NCI-H1694 (cell line): ENCODE results near the gene TTLL8.
"Not testable (repeated sequence)": the region's sequence is repeated elsewhere in the genome, so short reads cannot be mapped to it uniquely, and the experiment has no call there.

ENCODE experiments used
- DNase-seq: peaks from one replicate; lab custom pipeline; 2025; lab: John Stamatoyannopoulos, UW

Gene TTLL8

GRCh38 chr22:50000587-50001387, 57.3 kb downstream of the TTLL8 start:
- no peak for DNase-seq

GRCh38 chr22:49999946-50000586, 58.0 kb downstream of the TTLL8 start:
- no peak for DNase-seq

DNA sequence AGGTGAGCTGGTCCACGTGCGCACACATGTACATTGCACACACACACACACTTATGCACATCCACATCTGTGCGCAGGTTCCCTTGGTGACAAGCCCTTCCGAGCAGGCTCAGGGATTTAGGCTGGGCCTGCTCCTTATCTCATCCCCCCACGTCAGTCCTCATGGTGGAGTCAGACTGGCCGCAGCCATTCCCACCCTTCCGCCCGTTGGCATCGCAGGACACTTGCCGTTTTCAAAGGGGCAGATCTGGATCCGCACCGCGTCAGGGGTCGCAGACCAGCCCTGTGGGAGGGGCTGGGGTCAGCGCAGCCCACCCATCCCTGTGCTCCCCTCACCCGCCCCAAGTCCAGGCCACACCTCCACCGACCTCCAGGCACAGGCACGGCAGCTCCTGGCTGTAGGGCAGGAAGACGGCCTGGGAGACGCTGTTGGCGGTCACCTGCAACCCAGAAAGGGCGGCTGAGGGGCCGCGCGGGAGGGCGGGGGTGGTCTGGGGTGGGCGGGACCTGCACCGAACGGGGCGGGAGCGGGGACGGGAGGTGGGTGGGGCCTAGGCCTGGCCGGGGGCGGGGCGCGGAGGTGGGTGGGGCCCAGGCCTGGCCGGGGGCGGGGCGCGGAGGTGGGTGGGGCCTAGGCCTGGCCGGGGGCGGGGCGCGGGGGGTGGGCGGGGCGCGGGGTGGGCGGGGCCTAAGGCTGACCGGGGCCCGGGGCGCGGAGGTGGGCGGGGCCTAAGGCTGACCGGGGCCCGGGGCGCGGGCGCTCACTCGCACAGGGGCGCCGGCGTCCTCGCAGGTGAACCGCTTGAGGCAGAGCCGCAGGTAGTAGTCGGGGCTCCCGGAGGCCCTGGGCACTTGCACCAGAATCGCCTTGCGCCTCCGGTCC, 58.8 kb downstream of the TTLL8 start:
- no peak for DNase-seq

GRCh38 chr22:49998718-49999062, 59.4 kb downstream of the TTLL8 start:
- DNase-seq = no peak

- no peak for DNase-seq
These were observed 60.0 kb downstream of the TTLL8 start for GRCh38 chr22:49997932-49998717.

DNA sequence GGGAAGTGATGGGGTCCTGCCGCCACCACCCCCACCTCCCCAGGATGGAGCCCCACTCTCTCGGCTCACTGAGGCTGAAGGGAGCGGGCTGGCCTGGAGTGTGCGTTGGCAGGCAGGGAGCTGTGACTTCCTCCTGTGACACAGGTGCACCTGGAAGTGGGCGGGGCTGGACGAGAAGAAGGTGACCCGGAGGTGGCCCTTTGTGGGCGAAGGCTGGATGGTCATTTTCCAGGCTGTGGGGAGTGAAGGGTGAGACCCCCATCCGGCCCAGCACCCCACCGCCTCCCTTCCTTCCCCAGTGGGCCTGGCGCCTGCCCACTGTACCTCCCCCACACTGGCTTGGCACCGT, 60.9 kb downstream of the TTLL8 start:
- DNase-seq = no peak

GRCh38 chr22:49996518-49997250, 61.4 kb downstream of the TTLL8 start:
- no peak for DNase-seq

DNA sequence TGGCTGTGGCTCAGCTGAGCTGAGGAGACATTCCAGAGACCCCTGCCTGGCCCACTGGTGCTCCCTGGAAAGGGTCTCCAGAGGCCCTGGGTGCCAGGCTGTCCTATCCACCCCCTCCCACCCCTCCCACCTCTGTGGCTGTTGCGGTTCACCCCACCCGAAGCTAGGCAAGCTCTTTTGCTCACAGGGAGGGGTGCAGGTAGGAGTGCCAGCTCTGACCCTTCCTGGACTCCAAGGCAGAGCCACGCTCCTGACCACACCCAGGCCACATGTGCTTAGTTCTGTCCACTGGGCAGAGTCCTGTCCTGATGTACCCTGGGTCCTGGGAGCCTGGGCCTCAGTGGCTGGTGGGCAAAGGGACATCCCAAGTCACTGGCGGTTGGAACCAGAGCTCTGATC, 62.0 kb downstream of the TTLL8 start:
- DNase-seq = no peak

GRCh38 chr22:49995361-49996118, 62.6 kb downstream of the TTLL8 start:
- no peak for DNase-seq

DNA sequence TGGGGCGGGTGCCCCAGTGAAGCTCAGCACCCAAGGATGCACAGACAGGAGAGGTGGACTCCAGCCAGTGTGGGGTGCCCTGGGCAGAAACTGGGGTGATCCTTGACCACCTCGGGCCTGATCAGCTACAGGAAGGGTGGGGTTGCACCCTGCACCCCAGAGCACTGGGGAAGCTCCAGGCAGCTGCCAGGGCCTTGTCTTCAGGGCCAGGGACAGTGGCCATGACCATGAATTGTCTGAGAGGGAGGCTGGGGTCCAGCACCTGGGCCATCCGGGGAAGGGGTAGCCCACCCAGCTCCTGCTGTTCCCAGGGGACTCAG, 63.1 kb downstream of the TTLL8 start:
- DNase-seq = no peak

- no peak for DNase-seq
These were observed 63.6 kb downstream of the TTLL8 start for GRCh38 chr22:49994361-49995040.

DNA sequence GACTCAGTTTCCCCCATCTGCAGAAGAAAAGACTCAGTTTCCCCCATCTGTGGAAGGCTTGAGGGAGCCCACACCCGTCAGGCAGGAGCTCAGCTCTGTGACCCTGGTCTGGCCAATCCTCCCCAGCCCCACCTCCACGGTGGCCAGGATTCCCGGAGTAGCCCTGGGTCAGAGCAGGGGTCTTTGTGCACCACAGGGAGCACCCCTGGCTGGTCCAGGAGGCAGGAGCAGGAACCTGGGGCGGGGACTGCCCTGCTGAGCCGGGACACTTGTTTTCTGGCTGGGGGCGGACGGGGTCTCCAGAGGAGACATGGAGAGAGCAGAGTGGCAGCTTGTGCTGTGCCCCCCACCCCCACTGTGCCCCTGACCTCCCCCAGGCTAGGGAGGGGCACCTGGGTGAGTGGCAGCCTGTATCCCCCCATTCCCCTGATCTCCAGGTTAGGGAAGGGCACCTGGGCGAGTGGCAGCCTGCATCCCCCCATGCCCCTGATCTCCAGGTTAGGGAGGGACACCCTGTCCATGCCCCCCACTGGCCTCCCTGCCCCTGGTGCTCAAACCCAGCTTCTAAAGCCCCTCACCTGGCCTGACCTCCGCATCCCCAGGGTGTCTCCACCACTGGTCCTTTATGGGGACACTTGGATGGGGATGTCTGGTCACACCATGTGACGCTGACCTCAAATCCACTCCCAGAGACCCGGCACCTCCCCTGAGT, 64.3 kb downstream of the TTLL8 start:
- DNase-seq = no peak

GRCh38 chr22:49992921-49993648, 65.0 kb downstream of the TTLL8 start:
- DNase-seq = peak; percentile 49

- DNase-seq = no peak
These were observed 66.1 kb downstream of the TTLL8 start for GRCh38 chr22:49991907-49992533.

DNA sequence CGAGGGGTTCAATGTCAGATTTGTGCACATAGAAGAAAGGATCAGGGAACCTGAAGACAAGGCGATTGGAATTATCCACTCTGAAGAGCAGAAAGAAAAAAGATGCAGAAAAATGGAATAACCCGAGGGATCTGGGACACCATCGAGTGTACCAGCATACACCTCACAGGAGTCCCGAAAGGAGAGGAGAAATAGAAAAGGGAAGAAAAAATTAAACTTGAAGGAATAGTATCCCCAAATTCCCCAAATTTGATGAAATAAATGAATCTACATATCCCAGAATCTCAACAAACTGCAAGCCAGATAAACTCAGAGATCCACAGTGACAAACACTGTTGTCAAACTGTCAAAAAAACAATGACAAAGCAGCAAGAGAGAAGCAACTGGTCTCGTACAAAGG, 66.9 kb downstream of the TTLL8 start:
- no peak for DNase-seq

DNA sequence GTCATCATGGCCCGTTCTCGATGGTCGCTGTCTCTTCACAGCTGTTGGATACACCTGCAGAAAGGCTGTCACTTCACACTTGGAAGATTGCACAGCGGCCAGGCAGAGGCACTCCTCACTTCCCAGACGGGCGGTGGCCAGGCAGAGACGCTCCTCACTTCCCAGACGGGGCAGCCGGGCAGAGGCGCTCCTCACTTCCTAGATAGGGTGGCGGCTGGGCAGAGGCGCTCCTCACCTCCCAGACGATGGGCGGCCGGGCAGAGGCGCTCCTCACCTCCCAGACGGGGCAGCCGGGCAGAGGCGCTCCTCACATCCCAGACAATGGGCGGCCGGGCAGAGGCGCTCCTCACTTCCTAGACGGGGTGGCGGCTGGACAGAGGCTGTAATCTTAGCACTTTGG, 68.3 kb downstream of the TTLL8 start:
- DNase-seq = not testable (repeated sequence)

DNA sequence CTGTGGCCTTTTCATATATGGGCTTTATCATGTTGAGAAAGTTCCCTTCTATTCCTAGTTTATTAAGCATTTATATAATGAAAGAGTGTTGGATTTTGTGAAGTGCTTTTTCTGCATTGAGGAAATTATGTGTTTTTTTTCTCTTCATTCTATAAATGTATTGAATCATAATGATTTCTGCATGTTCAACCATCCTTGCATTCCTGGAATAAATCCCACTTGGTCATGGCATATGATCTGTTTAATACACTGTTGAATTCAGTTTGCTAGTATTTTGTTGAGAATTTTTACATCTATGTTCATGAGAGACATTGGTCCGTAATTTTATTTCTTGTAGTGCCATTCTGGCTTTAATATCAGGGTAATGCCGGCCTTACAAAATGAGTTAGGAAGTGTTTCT, 71.8 kb downstream of the TTLL8 start:
- no peak for DNase-seq
